Measurements from ENCODE around the gene REEP1.

- TF ChIP-seq CTCF (IDR thresholded peaks at IDR 0.05; ENCODE audit: control extremely low read depth in 1 of 3, insufficient read depth in 1 of 3, low read depth in 1 of 3, low read length in 3 of 3) = no peak
- no peak for TF ChIP-seq EZH2 (IDR thresholded peaks at IDR 0.05; ENCODE audit: low read depth, low read length, severe bottlenecking)
- TF ChIP-seq MAX (IDR thresholded peaks at IDR 0.05) = no peak
- no peak for TF ChIP-seq CHD1 (IDR thresholded peaks at IDR 0.05; ENCODE audit: low read depth, low read length)
- TF ChIP-seq POLR2A (IDR thresholded peaks at IDR 0.05; ENCODE audit: control extremely low read depth in 1 of 2, low read depth in 2 of 2, low read length in 2 of 2) = no peak
- TF ChIP-seq SP2 (IDR thresholded peaks at IDR 0.05; ENCODE audit: low read length) = no peak
- no peak for TF ChIP-seq SIN3A (conservative IDR thresholded peaks at IDR 0.05 in 1 of 2, IDR thresholded peaks at IDR 0.05 in 1 of 2; ENCODE audit: low read depth in 1 of 2, low read length in 2 of 2)
- no peak for TF ChIP-seq POLR2AphosphoS5 (IDR thresholded peaks at IDR 0.05; ENCODE audit: low read depth, low read length)
Observed at GRCh38 chr2:86372133-86372532, 34.7 kb upstream of the REEP1 start.

All from H1 (cell line).